Neural cell (in vitro differentiated cells): ENCODE data around the gene KCTD18.

ENCODE experiments used
- TAF1 ChIP-seq: IDR thresholded peaks from 2 replicates; pipeline ENCODE4 v1.6.1; 2012; ENCODE audit warnings: low read depth
- TF ChIP-seq, protein P1 (sequence below): fragments of 450-650 bp; IDR thresholded peaks from 2 replicates; pipeline ENCODE4 v1.5.1; 2014; ENCODE audit warnings: antibody characterized with exemption, mild to moderate bottlenecking, moderate library complexity; ENCODE audit not compliant: poor library complexity, severe bottlenecking

GRCh38 chr2:200509235-200509611, 645 bp downstream of the KCTD18 start:
- TF ChIP-seq, protein P1, sequence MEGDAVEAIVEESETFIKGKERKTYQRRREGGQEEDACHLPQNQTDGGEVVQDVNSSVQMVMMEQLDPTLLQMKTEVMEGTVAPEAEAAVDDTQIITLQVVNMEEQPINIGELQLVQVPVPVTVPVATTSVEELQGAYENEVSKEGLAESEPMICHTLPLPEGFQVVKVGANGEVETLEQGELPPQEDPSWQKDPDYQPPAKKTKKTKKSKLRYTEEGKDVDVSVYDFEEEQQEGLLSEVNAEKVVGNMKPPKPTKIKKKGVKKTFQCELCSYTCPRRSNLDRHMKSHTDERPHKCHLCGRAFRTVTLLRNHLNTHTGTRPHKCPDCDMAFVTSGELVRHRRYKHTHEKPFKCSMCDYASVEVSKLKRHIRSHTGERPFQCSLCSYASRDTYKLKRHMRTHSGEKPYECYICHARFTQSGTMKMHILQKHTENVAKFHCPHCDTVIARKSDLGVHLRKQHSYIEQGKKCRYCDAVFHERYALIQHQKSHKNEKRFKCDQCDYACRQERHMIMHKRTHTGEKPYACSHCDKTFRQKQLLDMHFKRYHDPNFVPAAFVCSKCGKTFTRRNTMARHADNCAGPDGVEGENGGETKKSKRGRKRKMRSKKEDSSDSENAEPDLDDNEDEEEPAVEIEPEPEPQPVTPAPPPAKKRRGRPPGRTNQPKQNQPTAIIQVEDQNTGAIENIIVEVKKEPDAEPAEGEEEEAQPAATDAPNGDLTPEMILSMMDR: no peak
- no peak for TF ChIP-seq TAF1
